HTR-8/SVneo (cell line): ENCODE measurements around the gene ADGRD1.

Experiments used
- DNase-seq: peaks from one replicate; pipeline ENCODE4 v3.0.0; 2011; ENCODE audit warnings: low spot score, mixed read lengths; ENCODE audit not compliant: insufficient read length
- FAIRE-seq: peaks from 2 replicates; lab custom pipeline; 2011; peaks lifted over from hg19 to GRCh38; lab: Jason Lieb, UNC

The ADGRD1 gene

DNA sequence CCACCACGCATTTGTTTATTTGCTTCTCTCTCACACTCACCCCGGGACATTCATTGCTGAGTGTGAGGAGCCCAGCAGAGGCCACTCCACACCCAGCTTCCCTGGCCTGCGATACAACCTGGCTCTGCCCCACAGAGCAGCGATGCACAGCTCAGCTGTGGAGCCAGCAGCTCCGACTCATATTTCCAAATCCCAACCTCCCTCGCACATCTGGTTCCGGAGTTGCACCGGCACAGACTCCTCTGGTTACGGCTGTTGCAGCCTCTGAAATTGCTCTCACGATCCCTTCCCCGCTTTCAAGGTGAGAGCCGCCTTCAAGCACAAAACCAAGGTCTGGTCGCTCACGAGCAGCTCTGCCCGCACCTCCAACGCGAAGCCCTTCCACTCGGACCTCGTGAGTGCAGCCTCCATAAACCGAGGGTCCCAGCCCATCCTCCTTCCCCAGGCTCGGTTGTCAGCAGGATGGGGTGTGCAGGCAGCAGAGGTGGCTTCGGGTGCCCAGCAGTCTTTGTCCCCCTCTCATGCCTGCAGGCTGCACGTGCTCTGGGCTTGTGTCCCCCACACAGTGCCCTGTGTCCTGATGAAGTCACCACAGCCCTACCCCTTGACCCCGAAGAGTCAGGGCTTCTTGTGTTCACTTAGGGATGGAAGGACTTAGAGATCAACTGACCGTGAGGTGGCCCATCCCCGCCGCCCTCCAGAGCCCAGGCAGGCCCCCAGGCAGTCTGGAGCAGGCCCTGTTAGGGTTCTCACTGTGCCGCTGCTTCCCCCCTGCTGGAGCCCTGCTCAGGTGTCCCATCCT is 184.3 kb downstream of the ADGRD1 start:
- no peak for DNase-seq
- FAIRE-seq: no peak

DNA sequence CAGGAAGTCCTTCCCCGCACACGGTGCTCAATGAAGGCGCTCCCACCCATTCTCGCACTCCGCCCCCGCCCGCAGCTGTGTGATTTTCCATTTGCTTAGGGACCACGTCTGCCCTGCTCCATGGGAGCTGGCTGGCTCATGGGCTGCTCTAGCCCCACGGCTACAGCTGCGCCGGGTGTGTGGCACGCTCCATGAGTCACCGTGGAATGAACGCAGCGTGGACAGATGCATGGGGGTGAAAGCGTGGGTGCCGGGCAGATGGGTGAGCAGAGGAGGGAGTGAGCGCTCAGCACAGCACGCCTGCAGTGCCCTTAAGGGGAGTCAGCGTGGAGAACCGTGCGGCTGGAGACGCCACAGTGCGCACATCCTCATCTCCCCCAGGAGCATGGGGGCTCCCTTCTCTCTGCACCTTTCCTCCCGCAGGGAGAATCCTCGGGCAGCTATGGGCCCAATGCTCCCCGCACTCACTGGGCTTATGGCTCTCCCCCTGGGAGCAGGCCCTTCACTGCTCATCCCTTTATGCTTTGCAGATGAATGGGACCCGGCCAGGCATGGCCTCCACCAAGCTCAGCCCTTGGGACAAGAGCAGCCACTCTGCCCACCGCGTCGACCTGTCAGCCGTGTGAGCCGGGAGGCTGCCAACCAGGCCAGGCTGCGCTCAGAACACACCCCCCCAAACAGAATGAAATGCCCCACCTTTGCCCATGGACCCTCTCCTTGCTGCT is 185.1 kb downstream of the ADGRD1 start:
- DNase-seq (no peak), FAIRE-seq (no peak)

DNA sequence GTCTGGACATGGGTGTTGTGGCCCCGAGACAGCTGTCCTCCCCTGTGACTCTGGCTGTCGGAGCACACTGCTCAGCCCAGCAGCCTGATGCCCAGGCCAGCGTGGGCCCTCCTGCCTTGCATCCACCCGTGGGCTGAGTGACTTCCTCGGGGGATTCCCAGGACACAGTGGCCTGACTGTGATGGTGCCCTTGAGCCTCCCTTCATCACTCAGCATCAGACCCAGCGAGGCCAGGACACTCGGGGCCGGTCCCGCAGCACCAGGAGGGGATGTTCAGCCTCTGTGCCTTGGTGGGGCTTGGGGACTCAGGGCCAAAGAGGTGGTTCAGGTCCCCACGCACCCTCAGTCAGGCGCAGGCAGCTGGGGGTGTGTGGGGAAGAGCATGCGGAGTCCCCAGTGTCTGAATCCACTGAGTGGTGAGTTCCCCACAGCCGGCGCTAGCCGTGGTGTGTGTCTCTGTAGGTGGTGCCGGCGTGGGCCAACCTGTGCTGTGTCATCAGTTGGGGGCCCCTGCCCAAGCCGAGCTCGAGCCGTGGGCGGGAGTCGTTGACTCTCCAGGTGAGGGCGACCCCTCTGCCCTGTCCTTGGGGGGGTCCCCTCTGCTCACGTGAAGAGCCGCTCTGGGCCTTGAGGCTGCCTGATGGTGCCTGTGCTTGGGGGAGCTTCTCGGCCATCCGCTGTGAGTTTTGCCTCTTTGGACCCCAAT is 185.8 kb downstream of the ADGRD1 start:
- FAIRE-seq (no peak), DNase-seq (no peak)

DNA sequence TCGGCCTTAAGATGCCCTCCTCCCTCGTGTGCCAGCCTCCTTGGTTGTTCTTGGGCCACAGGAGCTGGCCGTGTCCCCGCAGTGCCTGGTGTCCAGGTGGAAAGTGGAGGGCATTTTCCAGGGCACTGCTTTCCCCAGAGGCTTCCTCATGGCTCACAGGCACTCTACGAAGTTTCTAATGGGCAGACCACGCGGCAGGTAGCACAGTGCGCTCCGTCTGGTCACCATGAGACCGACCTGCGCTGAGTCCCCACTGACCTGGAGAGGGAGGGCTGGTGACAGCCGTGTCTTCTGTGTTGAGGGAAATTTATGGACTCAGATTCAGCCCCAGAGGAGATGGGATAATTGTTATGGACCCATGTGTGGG is 186.3 kb downstream of the ADGRD1 start:
- no peak for DNase-seq
- no peak for FAIRE-seq

- no peak for DNase-seq
- no peak for FAIRE-seq
Observed at GRCh38 chr12:131140697-131141096, 187.0 kb downstream of the ADGRD1 start.

DNA sequence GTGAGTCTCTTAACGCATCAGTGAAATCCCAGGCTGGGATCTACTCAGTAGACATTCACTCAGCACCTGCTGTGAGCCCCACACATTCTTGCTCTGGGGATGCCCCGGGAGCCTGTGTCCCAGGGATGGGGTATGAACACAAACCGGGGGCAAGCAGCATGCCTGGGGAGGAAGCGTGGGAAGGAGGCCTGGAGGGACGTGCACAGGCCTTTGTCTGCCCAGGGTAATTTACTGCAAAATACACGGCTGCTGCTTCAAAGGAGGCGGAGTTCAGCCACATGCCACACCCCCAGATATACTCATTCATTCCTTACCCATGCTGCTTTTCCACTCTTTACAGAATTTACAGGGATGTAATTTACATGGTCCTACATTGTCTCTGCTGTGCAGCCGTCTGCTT is 187.8 kb downstream of the ADGRD1 start:
- no peak for DNase-seq
- FAIRE-seq: no peak

DNA sequence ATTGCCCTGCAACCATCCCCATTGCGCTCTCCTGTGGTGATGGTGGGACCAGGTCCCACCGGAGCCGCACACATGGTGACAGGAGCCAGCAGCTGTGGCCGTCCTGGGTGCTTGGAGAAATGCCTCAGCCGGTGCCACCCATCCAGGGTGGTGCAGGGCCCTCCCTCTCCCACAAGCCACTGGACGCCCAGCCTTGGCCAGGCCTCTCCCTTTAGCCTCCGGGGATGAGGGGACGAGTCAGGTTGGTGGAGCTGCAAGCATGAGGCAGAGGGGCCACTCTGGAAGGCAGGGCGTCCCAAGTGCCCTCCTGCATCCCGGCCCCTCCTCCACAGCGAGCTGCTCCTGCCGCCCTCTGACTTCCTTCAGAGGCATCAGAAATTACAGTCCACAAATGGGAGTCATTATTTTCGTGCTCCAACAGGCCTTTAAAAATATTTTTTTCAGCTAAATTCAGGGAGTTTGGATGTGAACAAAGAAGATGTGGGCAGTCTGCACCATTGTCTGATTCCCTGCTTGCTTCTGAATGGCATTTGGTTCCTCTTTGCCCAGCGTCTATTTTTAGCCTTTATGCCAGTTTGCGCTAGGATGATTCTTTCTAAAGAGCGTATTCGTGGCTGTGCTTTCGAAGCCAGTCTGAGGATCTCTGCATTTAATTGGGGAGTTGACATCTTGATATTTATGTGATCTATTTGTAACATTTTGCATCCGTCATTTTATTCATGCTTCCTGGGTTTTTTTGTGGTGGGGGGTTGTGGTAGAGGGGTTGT is 189.4 kb downstream of the ADGRD1 start:
- no peak for DNase-seq
- FAIRE-seq: no peak

DNA sequence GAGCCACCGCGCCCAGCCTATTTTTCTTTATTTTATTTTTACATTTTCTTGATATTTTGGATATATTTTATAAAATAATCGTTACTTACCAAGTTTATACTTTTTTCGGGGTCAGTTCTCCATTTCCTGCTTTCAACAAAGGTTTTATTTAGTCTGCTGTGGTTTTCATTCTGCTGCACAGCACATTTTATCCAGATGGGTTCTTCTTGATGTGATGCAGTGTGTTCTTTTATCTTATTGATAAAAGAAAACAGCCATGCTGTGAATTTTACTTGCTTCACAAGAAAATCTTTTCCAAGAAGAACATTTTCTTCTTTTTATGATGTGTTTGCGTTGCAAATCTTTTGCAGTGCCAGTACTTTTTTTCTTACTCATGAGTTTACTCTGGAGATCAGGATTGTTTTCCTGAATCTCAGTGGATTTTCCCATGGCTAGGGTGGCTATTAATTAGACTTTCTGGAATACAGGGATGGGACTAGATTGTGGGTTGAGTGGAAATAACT is 192.5 kb downstream of the ADGRD1 start:
- DNase-seq (no peak), FAIRE-seq (no peak)

DNA sequence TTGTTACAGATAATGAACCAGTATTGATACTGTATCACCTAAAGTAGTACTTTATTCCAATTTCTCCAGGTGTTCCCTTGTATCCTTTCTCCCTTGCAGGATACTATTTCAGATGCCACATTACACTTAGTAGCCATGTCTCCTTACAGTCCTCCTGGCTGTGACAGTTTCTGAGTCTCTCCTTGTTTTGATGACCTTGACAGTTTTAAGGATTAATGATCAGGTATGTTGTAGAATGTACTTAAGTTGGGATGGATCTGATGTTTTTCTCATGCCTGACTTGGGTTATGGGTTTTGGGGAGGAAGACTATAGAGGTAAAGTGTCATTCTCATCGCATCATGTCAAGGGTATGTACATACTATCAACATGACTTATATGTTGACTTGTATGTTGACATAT is 193.6 kb downstream of the ADGRD1 start:
- DNase-seq (no peak), FAIRE-seq (no peak)

DNA sequence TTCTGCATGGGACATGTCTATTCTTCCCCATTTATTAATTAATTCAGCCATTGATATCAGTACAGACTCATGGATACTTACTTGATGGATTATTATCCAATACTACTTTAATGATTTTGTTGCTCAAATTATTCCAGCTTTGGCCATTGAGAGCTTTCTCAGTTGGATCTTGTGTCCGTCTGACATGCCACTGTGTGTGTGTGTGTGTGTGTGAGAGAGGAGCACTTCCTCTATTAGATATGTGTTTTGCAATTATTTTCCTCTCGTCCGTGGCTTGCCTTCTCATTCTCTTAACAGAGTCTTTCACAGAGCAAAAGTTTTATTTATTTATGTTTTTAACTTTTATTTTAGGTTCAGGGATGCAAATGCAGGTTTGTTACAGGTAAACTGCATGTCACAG is 194.2 kb downstream of the ADGRD1 start:
- FAIRE-seq: no peak
- DNase-seq: no peak

- no peak for DNase-seq
Observed at GRCh38 chr12:131151558-131152345, 198.0 kb downstream of the ADGRD1 start.

DNA sequence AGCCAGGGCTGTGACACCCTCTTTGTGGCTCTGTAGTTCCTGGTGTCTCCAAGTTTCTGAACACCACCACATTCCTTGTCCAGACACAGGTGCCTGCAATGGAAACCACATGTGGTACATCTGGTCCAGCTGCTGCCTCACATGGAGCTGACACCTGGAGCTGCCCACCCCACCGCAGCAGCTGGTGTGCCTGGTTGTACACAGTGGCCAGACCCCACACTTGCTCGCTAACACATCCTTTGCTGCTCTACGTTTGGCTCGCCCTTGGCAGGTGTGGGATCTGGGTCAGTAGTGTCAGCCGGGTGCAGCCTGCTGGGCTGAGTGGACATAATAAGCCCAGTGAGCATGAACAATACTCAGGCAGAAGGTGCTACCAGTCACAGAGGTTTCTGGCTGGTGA is 198.9 kb downstream of the ADGRD1 start:
- DNase-seq: no peak
- no peak for FAIRE-seq

More at GRCh38 chr12:131151558-131152345, 198.0 kb downstream of the ADGRD1 start:
- FAIRE-seq: no peak

DNA sequence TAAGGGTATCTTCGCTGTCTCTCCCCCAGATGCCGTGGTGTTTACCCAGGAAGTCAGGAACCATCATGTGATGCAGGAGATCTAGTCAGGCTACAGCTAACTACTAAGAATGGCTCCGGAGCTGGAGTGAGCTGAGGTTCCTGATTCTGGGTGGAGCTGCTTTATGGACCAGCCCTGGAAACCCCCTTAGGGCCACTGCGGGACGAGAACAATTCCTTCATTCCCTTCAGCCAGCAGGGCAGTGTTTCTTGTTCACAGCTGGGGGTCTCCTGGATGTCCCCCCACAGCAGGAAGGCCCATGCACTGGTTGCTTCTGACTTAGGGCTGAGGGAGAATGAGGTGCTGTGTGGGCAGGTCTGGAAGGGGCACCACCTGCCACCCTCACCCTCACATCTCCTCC is 199.3 kb downstream of the ADGRD1 start:
- DNase-seq (no peak), FAIRE-seq (no peak)

DNA sequence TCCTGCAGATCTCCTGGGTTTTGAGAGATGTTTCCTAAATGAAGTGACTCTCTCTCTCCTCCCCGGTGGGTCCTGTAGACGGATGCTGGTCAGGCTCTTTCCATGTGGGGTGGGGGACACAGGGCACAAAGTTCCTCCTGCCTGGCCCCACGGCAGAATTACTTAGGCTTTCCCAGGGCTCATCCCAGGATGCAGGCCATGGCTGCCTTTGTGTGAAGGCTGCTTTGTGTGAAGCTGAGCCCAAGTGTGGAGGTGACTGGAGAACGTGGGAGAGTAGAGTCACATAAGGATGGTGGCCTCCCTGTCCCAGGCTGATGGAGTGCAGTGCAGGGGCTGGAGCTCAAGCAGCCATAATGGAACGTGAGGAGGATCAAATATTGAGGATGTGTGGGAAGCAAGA is 200.2 kb downstream of the ADGRD1 start:
- DNase-seq: no peak
- no peak for FAIRE-seq

GRCh38 chr12:131155131-131155530 is 201.4 kb downstream of the ADGRD1 start:
- FAIRE-seq (no peak), DNase-seq (no peak)

GRCh38 chr12:131157743-131158142 is 204.0 kb downstream of the ADGRD1 start:
- DNase-seq (no peak), FAIRE-seq (no peak)

GRCh38 chr12:131159660-131160059 is 206.0 kb downstream of the ADGRD1 start:
- FAIRE-seq (no peak), DNase-seq (no peak)

DNA sequence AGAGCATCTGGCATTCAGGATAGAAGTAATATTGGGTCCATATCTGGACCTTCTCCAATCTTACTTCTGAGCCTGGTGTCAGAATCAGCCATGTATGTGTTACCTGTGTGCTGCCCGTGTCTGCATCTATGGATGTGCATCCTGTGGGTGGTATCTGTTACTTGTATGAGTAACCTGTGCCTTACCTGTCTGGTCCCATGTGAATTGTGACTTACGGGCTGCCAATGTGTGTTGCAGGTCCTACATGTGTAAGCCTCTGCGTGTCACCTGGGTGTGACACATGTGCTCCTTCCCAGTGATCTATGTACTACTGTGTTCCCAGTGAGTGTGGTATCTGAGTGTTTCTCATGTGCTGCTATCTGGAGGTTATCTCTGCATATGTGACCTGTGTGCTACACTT is 208.4 kb downstream of the ADGRD1 start:
- FAIRE-seq (peak; percentile 40), DNase-seq (no peak)

- FAIRE-seq (no peak), DNase-seq (no peak)
Observed at GRCh38 chr12:131163189-131163738, 209.6 kb downstream of the ADGRD1 start.
